NCI-H1436 treated with DMSO at 0.1 percent for 48 hours (cell line): ENCODE results near the gene RABL3.
"Not testable (repeated sequence)": the region's sequence is repeated elsewhere in the genome, so short reads cannot be mapped to it uniquely, and the experiment has no call there.

Source experiments
- DNase-seq: peaks from one replicate; lab custom pipeline; 2025; lab: John Stamatoyannopoulos, UW

Gene RABL3, protein sequence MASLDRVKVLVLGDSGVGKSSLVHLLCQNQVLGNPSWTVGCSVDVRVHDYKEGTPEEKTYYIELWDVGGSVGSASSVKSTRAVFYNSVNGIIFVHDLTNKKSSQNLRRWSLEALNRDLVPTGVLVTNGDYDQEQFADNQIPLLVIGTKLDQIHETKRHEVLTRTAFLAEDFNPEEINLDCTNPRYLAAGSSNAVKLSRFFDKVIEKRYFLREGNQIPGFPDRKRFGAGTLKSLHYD

DNA sequence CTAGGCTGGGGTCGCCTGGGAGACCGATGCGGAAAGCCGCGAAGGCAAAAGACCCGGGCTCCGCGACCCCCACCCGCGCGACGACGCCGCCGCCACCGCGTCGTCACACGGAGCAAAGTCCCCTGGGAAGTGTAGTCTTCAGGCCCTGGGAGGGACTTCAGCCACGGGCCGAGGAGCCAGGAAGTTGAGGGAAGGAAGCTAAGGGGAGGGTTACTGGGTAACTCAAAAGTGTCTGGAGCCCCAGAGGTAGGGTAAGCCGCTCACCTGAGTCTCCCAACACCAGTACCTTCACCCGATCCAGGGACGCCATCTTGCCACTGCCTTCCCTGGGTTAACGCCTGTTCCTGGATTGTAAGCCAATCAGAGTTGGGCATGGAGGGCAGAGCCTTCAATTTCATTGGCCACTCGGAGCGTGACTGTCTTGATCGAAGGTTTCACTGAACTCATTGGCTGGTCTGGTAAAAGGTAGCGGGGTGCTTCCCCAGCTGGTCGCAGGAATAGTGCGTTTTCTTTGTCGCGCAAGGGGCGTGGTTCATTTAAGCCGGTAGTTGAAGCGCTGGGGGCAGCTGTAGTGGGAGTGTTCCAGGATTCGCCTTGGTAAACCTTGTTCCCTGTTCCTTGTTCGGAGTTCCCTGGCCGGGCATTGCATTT lies at the start of gene RABL3, which contains the start of gene GTF2E1:
Gene RABL3, minus strand, starts transcription at position 319 of the 651 bp plus-strand sequence. Its CDS starts 9 bp downstream, at position 310.
Gene GTF2E1, plus strand, starts transcription at position 547 of the 651 bp plus-strand sequence. CDS start 7,809 bp downstream, outside the sequence.
- peak; percentile 100 for DNase-seq

DNA sequence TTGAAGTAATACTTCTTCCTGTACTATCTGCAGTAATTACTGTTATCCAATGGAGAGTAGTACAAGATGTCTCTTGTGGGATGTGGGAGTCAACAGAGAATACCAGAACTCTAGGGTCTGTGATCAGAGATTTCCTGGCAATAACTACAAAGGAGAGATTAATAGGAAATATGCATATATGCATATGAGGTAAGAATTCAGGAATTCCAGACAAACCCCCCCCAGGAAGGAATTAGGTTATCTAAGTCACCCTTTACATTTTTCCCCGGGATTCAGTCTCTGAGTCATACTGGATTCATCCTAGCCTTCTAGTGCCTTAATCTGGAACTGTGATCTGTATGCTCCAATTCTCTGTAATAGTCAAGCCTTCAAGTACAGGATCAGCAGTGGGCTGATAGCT lies 49.6 kb upstream of the RABL3 start:
- no peak for DNase-seq

DNA sequence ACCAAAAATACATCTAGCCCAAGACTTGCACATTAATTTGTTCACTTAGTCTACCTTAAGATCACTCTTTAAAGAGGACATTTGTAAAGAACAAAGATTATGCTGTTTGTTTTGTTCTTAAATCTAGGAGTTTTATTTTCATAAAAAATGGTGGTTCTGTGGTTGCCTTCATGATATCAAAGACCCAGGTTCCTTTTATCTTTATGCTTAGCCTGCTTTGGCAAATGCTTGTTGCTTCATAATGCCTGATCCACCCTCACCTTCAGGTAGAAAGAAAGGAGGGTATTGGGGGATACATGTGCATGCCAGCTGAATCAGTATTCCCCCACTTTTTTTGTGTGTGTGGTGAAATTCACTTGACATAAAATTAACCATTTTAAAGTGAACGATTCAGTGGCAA lies 48.7 kb upstream of the RABL3 start:
- no peak for DNase-seq

DNA sequence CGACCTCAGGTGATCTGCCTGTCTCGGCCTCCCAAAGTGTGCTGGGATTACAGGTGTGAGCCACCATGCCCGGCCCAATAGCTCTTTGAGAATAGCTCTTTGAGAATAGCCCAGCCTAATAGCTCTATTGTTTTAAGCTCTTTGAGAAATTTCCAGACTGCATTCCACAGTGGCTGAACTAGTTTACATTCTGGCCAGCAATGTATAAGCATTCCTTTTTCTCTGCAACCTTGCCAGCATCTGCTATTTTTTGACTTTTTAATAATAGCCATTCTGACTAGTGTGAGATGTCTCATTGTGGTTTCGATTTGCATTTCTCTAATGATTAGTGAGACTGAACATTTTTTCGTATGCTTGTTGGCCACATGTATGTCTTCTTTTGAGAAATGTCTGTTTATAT lies 43.5 kb upstream of the RABL3 start:
- DNase-seq: not testable (repeated sequence)

DNA sequence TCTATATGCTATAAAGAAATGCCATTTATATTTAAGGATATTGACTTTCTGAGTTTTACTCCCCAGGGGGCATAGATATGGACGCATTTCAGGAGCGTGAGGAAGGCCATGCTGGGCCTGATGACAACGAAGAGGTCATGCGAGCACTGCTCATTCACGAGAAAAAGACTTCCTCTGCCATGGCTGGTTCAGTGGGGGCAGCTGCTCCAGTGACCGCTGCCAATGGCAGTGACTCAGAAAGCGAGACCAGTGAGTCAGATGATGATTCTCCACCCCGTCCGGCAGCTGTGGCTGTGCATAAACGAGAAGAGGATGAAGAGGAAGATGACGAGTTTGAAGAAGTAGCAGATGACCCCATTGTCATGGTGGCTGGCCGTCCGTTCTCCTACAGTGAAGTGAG lies 38.7 kb upstream of the RABL3 start:
- no peak for DNase-seq

DNA sequence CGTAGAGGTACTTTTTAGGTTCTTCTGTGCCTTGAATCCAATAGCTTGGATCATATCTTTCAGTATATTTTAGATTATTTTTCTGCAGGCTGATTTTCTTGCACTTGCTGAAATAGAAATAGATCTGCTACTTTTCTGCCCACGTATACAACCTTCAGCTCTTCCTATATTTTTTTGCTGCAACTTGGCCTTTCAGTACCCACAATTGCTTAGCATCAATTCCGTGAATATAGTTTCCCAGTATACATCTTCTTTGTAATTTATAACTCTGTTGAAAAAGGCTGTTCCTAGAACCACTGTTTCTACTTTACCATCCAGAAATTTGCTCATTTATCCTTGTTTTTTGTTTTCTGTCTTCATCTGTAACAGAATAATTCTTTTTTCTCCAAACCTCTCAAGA lies 36.5 kb upstream of the RABL3 start:
- DNase-seq: no peak

DNA sequence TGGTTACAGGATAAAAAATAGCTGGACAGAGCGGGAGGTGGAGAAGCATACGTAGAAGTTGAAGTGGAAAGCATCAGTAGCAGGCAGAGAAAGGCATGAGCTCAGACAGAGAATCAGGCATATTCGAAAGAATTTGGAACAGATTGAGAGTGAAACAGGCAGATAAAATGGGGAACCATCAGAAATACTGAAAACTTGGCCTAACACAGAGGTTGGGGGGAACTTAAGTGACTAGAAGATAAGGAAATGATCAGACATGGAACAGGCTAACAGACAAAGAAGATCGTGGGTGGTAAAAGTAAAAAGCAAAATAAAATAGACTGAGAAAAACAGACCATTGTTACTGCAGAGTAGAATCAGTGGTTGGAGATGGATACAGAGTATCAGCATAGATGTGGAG lies 33.1 kb upstream of the RABL3 start:
- no peak for DNase-seq

DNA sequence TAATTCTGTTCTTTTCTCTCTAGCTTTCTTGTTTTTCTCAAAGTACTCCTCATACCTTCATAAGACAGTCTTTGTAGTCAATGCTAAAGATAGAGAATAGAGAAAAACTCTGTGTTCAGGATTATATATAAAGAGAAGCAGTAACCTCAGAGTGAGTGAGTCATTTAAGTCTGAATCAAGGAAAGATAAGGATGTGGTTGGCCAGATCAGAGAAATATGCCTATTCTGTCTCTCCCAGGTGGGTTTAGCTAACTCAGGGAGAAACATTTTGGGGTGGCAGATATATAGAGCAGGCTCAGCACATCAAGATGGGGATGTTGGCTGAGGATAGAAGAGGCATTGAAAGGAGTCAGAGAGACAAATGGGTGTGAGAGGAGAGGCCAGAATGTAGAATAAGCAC lies 31.6 kb upstream of the RABL3 start:
- DNase-seq: no peak

DNA sequence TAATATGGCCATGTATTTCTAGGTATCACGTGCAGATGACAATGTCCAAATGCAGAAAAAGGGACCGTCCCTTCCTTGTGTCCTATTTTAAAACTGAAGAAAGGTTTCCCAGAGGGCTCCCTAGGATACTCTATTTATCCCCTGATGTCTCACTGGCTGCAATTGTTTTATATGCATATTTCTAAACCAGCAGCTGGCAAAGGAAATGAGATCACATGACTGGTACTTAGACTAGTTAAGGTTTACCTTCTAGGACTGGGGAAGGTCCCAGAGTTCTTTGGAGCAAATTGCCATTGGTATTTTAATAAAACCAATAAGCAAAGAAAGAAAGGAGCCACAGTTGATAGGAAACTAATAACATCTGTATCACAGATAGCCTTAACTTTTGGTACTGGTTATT lies 29.8 kb upstream of the RABL3 start:
- DNase-seq: no peak

DNA sequence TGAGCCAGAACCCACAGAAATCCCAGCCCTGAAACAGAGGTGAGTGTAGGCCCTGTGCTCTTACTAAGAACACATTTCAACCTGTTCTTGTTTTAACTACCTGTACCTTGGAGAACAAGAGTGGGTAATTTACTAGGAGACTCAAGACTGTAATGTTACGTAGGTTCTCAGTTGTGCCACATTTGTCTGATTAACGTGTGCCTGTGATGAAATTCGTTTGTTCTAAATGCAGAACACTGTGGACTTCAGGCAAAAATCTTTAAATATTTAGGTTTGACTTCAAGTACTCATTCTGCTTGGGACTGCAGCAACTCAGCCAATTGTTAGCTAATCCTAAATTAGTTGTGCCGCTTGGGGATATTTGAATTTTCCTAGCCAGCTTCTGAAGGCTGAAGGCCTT lies 28.6 kb upstream of the RABL3 start:
- DNase-seq: no peak

DNA sequence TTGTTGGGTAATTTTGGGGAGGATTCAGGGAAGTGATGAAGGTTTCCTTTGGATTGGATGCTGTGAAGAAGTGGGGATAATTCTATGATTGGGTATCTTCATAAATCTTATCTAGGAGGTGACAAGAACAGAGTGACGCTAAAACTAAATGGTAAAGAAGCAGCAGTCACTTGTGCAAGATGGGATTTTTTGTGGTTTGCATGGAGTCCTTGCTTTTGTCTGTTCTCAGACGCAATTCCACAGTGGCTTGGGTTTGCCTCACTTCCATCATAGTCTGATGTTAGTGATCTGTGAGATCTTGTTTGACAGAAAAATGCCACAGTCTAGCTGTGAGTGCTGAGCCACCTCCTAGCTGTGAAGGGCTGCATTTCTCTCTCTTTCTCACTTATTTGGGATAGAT lies 27.1 kb upstream of the RABL3 start:
- DNase-seq: no peak

DNA sequence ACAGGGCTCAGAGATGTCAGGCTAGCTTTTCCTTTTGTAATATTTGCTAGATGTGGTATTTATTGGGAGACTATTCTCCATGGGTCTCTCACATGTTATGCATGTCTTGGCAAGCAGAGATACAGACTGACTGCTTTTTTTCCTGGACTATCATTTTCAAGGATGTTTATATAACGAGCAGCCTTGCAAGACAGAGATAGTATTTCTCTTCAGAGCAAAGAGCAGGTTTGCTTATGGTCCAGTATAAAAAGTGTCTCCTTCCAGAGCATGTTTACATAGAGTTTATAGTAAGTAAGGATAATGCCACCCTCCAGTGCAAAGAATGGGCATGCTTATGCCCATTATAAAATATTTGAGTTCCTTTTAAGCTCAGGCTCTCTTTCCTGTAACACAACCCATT lies 24.8 kb upstream of the RABL3 start:
- no peak for DNase-seq

DNA sequence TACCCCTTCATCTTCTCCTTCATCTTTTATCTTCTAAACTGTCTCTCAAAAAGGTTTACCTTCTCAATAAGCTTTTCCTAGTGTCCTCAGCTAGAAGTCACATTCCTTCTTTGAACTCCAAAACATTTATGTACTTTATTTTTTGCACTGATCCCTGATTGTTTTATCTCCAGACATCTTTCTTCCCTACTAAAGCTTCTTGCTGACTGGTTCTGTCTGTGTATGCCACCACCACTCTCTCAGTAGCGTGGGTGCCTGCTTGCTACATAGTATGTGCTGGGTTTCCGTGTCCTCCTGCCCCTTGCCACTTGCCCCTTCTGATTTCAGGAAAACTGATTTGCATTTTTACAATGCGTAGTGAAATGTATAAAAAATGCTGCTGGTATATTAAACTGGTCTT lies 24.3 kb upstream of the RABL3 start:
- no peak for DNase-seq

DNA sequence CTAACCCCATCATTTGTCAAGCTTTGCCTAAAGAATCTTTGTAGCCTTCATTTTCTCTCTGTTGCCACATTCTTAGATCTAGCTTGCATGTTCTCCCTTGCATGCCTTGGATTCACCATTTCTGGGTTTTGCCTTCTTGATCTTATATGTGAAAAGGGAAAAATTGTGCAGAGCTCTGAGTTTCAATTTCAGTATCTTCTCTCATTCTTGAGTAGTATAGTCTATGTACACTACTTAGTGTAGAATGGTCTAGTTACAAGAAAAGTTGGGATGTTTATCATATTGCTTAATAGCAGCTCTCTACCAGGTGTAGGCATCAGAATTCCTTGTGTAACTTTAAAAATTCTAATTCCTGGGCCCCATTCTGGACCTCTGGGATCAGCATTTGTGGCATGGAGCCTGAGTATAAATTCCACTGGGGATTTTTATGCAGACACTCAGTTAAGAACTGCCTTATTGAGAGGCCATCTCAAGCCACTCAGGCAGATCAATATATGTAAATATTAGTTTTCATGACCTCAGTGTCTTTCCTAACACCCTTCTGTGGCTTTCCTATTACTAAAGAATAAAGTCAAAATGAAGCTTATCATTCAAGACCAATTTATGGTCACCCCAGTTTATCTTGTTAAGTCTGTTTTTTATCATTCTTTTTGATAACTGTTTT lies 23.6 kb upstream of the RABL3 start:
- no peak for DNase-seq

DNA sequence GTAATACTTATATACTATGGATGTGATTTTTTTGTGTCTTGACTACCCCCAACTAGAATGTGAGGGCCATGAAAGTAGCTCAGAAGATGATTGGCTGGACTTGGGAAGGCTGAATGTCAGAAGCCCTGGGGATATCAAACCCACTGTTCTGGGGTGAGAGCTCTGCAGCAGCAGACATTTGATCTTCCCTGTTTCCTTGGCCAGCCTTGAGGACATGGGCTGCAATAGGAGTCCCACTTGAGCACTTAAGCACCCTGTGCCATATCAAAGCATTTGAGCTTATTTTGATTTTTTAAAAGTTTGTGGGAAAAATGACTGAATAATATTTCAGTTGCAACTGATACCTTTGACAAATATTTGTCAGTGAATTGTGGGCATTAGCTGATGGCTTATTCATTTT lies 21.9 kb upstream of the RABL3 start:
- DNase-seq: no peak

DNA sequence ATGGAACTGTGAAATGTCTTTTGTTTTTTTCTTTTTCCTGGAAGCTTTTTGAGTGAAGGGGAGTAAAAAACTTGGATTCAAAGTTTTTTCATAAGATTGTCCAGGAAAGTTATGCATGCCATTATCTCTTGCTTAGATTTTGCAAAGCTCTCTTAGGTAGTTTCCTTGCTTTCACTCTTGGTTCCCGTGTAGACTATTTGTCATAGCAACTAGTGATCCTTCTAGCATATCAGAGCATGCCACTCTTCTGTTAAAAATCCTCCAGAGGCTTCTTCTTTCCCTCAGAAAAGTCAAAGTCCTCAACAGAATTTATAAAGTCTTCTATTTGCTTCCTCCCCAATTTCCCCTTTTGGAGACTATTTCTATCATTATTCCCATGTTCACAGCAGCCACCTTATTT lies 21.3 kb upstream of the RABL3 start:
- no peak for DNase-seq

DNA sequence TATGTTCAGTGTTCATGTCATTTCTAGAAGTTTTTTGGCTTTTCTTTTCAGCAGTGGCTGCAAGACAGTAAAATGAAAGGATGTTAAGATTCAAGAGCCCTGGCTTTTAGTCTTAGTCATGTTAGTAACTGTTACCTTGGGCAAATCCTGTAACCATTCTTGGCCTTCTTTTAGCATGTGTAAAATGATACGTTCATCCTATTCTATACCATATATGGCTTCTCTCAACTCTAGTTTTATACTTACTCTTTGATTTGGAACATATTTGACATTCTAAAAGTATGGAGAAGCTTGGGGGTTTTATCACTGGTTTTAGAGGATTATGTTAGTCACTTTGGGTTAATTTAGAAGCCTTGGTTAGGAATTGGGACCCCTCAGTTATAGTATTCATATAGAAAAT lies 20.3 kb upstream of the RABL3 start:
- no peak for DNase-seq

DNA sequence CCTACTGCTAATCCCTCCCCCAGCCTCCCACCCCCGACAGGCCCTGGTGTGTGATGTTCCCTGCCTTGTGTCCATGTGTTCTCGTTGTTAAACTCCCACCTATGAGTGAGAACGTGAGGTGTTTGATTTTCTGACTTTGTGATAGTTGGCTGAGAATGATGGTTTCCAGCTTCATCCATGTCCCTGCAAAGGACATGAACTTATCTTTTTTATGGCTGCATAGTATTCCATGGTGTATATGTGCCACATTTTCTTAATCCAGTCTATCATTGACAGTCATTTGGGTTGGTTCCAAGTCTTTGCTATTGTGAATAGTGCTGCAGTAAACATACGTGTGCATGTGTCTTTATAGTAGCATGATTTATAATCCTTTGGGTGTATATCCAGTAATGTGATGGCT lies 16.2 kb upstream of the RABL3 start:
- DNase-seq: not testable (repeated sequence)

DNA sequence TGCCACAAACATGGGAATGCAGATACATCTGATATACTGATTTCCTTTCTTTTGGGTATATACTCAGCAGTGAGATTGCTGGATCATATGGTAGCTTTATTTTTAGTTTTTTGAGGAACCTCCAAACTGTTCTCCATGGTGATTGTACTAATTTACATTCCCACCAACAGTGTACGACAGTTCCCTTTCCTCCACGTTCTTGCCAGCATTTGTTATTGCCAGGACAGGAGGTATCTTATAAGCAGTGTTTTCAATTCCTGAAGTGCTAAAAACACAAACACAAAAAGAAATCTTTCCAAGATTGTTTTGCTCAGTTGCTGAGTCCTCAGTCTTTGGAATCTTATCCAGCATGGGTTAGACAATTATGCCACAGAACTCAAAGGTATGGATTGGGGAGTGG lies 13.7 kb upstream of the RABL3 start:
- no peak for DNase-seq

DNA sequence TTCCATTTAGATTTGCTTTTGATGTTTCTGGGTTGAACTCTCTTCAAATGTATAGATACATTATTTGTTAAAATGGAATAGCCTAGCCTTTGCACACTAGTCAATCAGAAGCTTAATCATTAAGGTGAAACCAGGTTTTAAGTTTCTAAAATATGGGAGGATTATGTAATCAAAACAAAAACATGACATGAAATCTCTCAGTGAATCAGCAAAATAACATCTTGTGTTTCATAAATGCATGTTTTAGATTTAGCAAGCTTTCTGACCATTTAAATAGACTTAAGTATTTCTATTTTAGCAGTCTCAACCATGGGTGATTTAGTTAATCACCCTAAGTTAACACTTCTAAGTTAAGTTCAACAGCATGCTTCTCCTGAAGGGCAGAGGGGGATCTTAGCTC lies 11.5 kb upstream of the RABL3 start:
- DNase-seq: no peak

DNA sequence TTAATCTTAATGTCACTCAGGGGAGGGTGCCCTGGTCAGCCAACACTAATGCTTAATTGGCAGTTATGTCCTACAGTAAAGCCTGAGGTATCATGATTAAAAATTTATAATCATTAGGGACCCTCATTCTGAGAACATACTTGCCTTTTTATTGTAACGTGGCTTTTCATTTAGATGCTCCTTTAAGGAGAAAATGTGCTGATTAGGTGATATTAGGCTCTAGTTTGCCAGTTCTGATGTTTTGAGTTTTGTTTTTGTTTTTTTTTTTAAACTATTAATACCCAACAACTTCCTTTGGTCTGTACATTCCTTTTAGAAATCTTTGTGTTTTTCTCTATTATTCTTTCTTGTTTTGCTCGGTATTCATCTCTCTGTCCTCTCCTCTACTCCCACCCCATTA lies 10.5 kb upstream of the RABL3 start:
- DNase-seq: no peak

DNA sequence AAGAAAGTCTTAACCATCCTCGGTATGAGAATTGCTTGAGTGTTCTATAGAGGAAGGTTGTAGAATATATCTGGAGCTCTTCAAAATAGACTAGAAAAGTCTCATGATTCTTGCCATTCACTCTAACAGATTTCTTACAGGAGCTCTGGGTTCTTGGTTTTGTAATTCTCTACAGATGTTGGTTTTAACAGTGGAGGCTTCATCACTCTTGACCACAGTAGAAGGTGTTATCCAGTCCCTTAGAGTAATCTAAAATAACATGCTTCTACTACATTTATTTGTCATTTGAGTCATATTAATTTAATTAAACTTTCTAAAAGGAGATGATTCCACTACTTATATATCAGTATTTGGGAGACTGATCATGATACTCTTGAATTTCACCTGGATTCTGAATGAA lies 9.9 kb upstream of the RABL3 start:
- DNase-seq: no peak

DNA sequence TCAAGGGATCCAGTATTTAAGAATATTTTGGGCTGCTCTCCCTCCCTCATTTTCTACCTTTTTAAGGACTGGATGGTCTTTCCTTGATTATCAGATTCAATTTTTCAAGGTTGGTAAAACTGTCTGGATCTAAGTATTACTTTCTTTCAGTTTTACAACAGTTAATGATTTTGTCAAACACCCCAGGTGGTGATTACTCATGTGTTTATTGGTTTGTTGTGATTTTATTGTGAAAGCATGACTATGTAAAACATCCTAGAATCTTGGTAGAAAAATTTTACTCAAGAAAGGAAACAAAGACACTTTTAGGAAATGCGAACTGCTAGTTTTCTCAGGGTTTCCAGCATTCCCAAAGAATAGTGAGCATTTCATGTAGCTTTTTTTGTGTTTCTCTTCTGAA lies 7.5 kb upstream of the RABL3 start:
- no peak for DNase-seq

DNA sequence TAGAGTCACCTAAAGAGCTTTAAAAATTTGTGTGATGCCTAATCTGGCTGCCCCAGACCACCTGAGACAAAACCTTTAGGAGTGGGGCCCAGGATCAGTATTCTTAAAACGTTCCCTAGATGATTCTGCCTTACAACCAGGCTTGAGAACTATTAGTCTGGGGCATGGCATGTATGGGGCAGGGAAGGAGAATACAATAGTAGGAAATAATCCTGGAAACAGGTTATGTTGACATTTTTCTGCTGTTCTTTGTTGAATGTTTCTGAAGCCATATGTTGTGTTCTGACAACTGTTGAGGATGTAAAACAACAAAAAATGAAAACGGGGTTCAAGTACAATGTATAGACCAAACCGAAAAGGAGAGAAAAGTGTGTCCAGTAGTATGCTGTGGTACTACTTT lies 3.1 kb upstream of the RABL3 start:
- DNase-seq: no peak
